HUES64 (cell line): ENCODE data around the gene TOP1.

Experiments used
- H3K27ac ChIP-seq: 2 replicates; pipeline ENCODE4 v1.7.0; 2013; ENCODE audit warnings: low read depth, low read length, inconsistent platforms
- H3K27me3 ChIP-seq: 2 replicates; pipeline ENCODE4 v1.6.1; 2013; ENCODE audit warnings: mild to moderate bottlenecking, low read length; ENCODE audit not compliant: insufficient read depth
- H3K36me3 ChIP-seq: 2 replicates; pipeline ENCODE4 v1.6.1; 2013; ENCODE audit warnings: mild to moderate bottlenecking, low read length; ENCODE audit not compliant: insufficient read depth
- H3K4me1 ChIP-seq: 2 replicates; pipeline ENCODE4 v1.6.1; 2013; ENCODE audit warnings: mild to moderate bottlenecking, low read length, moderate library complexity; ENCODE audit not compliant: insufficient read depth
- H3K4me3 ChIP-seq: 2 replicates; pipeline ENCODE4 v1.5.1; 2013; ENCODE audit warnings: mild to moderate bottlenecking, low read length, moderate library complexity
- H3K9ac ChIP-seq: 2 replicates; pipeline ENCODE4 v1.6.1; 2013; ENCODE audit warnings: mild to moderate bottlenecking, low read depth, low read length
- H3K9me3 ChIP-seq: 2 replicates; pipeline ENCODE4 v1.6.1; 2013; ENCODE audit warnings: low read depth, low read length; ENCODE audit not compliant: insufficient read depth
- WGBS: fragments of 150-250, 120-280 bp; methylation state at CpG from one replicate; pipeline ENCODE4 v1.1.7; 2013; ENCODE audit warnings: missing lambda C conversion rate; 5-methylcytosine and 5-hydroxymethylcytosine counted together

Gene TOP1

DNA sequence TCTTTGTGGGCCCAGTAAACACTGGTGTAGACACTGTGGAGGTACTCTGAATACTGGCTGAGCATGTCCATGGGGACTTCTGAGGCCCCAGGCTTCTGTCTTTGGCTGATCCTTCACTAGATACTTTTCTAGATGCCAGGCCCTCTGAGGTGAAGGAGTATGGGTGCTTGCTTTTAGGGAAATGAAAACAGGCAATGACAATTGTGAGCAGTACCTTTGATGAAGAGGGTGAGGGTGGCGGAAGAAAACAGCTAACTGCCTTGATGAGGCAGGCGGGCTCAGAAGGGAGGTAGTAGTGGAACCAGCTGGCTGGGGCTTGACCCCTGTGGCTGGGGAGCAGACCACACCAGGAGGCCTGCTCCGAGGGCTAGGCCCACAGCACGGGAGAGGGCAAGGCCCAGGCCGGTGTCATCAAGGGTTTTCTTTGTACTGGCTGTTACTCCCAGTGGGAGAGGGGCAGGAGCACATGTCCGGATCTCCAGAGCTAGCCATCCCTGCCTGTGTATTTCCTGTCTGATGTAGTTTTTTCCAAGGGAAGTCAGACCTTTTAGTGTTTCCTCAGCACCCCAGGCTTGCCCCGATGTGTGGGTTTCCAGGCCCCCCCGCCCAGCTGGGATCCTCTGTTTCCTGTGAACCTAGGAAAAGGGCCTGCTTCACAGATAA lies 112.7 kb downstream of the TOP1 start:
- peaks cover 1% of the 10 kb centered on the region; the same call in 1 of the 2 replicates for H3K27me3 ChIP-seq
- H3K4me3 ChIP-seq, result no peak overlapping the region
- peak overlapping the region; percentile 23; the same call in 1 of the 2 replicates for H3K9ac ChIP-seq
- H3K4me1 ChIP-seq, result peaks cover 39% of the 10 kb centered on the region
- peaks cover 21% of the 10 kb centered on the region for H3K36me3 ChIP-seq
- no peaks in the 10 kb centered on the region for H3K9me3 ChIP-seq
- 76% methylated on average over 8 of the region's 8 CpGs for WGBS
- H3K27ac ChIP-seq, result peak overlapping the region; percentile 10; the same call in 1 of the 2 replicates

DNA sequence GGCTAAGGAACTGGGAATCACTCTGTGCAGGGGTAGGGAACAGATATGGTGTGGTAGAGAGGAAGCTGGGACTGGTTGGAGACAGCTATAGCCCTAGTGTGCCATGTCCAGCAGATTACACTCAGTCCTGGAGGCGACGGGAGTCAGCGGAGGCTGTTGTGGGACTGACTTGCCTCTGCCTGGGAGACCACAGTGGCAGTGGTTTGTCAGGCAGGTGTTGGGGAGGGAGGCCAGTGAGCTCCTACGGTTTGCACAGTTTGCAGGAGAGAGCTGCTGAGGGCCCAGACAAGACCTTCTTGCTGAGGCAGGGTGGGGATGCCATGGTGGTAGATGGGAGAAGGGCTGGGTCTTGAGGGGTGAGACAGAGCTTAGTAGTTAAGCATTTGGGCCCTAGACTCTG lies 113.6 kb downstream of the TOP1 start:
- H3K4me3 ChIP-seq, result no peak overlapping the region
- H3K9me3 ChIP-seq, result no peaks in the 10 kb centered on the region
- H3K9ac ChIP-seq, result no peak overlapping the region
- H3K4me1 ChIP-seq, result peaks cover 40% of the 10 kb centered on the region
- peaks cover 29% of the 10 kb centered on the region for H3K36me3 ChIP-seq
- H3K27ac ChIP-seq, result no peak overlapping the region
- 92% methylated on average over 4 of the region's 4 CpGs for WGBS
- H3K27me3 ChIP-seq, result no peaks in the 10 kb centered on the region

DNA sequence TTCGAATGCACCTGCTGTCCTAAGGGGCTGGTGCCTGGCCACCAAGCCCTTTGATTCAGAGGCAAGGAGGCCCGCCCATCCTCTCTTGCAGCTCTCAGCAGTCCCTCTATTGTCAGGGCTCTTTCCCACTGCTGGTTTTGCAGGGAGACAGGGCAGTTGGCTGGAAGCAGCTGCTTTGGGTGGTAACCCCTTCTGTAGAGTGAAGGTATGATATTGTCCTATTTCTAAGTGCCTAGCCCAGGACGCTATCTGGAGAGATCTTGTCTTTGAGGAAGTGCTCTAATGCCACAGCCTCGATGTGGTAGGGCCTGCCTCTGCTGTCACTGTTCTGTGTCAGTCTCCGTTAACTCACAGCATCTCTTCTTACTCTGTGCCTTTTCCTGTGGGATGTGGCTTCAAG lies 114.3 kb downstream of the TOP1 start:
- Histone ChIP-seq H3K4me3 (no peak overlapping the region), H3K4me1 (peaks cover 40% of the 10 kb centered on the region), H3K36me3 (peaks cover 30% of the 10 kb centered on the region), H3K27me3 (no peaks in the 10 kb centered on the region), H3K27ac (no peak overlapping the region), H3K9ac (no peak overlapping the region), H3K9me3 (no peaks in the 10 kb centered on the region)
- 88% methylated on average over 5 of the region's 5 CpGs for WGBS

DNA sequence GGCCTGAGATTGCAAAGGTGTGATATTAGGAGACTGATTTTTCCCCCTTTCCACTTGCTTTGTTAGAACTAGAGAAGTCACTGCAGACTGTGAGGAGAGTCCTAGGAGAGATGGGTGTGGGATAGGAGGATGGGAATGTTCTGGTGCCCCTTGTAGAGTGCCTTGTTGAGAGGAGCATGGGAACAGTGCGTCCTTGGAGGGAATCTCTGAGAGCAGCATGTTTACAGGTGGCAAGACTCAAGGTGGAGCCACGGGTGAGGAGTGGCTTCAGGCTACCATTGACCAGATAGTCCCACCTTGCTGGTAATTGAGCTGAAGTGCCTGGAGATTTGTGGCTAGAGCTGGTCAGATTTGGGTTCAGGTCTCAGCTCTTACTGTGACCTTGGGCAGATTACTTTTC lies 114.7 kb downstream of the TOP1 start:
- H3K4me1 ChIP-seq, result peaks cover 40% of the 10 kb centered on the region
- H3K27ac ChIP-seq, result no peak overlapping the region
- H3K9me3 ChIP-seq, result no peaks in the 10 kb centered on the region
- H3K36me3 ChIP-seq, result peaks cover 30% of the 10 kb centered on the region
- no peak overlapping the region for H3K4me3 ChIP-seq
- WGBS, result 89% methylated on average over 2 of the region's 2 CpGs
- no peak overlapping the region for H3K9ac ChIP-seq
- no peaks in the 10 kb centered on the region for H3K27me3 ChIP-seq

DNA sequence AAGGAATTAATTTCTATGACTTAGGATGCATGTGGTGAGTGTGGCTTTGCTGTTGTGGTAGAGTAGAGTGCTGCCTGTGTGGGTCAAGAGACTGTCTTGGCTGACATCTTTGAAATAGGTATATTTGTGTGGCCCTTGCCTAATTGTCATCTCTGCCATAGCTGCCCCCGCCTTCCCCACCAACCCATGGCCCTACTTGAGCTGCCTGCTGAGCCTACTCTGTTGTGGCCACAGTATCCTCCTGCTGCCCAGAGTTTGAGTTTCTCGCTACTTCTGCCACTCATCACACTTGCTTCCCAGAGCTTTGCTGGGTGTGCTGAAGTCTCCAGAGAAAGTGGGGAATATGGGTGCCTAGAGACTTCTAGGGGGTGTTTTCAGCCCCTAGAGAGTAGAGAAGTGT lies 116.7 kb downstream of the TOP1 start:
- no peak overlapping the region for H3K27ac ChIP-seq
- no peaks in the 10 kb centered on the region for H3K9me3 ChIP-seq
- H3K27me3 ChIP-seq, result no peaks in the 10 kb centered on the region
- 98% methylated on average over 2 of the region's 2 CpGs for WGBS
- H3K36me3 ChIP-seq, result peaks cover 21% of the 10 kb centered on the region
- H3K9ac ChIP-seq, result no peak overlapping the region
- H3K4me1 ChIP-seq, result peaks cover 22% of the 10 kb centered on the region
- H3K4me3 ChIP-seq, result no peak overlapping the region

DNA sequence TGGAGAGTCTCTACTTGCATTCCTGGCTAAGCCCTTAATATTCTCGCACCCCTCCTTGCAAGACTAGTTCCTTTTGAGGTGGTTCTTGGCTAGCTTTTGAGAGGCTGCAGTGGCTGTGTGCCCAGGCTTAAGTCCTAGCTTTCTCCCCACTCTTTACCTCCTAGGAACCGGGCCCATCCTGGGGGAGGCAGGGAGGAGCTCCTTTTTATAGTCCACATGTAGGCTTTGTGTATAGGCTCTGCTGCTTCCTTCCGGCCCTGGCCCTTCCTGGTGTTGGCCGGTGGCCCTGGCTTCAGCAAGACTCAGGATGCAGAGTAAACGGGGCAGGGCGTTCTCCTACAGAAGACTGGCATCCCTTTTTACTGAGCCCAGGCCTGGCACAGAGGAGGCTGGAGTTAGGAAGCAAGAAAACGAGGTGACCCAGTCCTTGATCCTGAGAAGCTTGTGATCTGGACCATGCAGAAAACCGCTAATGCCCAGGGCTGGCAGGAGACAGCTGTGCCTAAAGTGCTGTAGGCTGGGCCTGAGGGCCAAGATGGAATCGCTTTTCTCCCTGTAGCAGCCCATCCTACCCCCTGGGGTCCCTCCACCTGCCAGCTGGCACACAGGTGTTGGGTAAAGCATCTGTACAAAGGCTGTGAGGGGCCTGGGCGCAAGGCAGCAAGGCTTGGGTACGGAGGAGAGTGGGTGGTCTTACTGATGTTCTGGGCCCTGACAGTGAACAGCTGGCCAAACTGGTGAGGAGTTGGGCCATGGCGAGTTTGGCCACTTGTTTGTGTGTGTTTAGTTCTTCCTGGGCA lies 117.4 kb downstream of the TOP1 start:
- no peak overlapping the region for H3K4me3 ChIP-seq

DNA sequence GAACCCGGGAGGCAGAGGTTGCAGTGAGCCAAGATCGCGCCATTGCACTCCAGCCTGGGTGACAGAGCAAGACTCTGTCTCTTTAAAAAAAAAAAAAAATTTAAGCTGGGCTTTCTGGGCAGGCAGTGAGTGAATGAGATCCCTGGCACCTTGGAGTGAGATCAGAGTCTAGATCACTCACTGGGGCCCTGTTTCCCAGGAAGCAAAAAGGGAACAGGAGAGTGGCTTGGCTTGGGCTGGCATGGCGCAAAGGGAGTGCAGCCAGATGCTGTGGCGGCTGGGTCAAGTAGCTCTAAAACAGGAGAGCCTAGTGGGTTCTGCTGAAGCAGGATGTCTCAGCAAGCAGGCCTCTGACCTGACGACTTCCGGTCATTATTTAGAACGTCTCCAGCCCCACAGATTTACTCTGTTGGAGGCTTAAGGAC lies 119.2 kb downstream of the TOP1 start:
- Histone ChIP-seq H3K9me3 (no peaks in the 10 kb centered on the region), H3K4me3 (no peak overlapping the region), H3K9ac (no peak overlapping the region), H3K36me3 (peaks cover 17% of the 10 kb centered on the region; the same call in 1 of the 2 replicates), H3K4me1 (peaks cover 4% of the 10 kb centered on the region; the same call in 1 of the 2 replicates), H3K27me3 (no peaks in the 10 kb centered on the region), H3K27ac (no peak overlapping the region)
- 89% methylated on average over 8 of the region's 8 CpGs for WGBS

More for the DNA sequence above, 117.4 kb downstream of the TOP1 start:
- 94% methylated on average over 12 of the region's 12 CpGs for WGBS
- no peaks in the 10 kb centered on the region for H3K27me3 ChIP-seq
- no peaks in the 10 kb centered on the region for H3K9me3 ChIP-seq
- H3K36me3 ChIP-seq, result peaks cover 20% of the 10 kb centered on the region; the same call in 1 of the 2 replicates
- H3K27ac ChIP-seq, result no peak overlapping the region
- H3K9ac ChIP-seq, result no peak overlapping the region
- H3K4me1 ChIP-seq, result peaks cover 15% of the 10 kb centered on the region

DNA sequence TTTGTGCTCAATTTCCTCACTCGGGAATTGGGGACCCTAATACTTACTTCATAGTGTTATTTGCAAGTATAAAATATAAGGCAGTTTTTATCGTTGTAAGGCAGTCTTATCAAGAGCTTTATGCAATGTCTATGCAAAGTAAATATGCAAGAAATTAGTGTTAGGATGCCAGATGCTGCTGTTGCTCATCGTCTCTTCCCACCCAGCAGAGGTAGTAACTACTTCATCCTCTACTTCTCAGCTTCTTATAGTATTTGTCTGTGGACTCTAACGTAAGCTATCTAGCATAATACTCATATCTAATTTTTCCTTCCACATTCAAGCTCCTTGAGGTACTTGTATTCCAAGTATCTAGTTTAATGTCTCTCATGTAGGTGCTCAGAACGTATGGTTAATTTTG lies 120.3 kb downstream of the TOP1 start:
- Histone ChIP-seq H3K9me3 (no peaks in the 10 kb centered on the region), H3K36me3 (peaks cover 15% of the 10 kb centered on the region; the same call in 1 of the 2 replicates), H3K27ac (no peak overlapping the region), H3K4me1 (peaks cover 4% of the 10 kb centered on the region; the same call in 1 of the 2 replicates), H3K4me3 (no peak overlapping the region), H3K9ac (no peak overlapping the region), H3K27me3 (no peaks in the 10 kb centered on the region)
- 94% methylated on average over 5 of the region's 5 CpGs for WGBS

DNA sequence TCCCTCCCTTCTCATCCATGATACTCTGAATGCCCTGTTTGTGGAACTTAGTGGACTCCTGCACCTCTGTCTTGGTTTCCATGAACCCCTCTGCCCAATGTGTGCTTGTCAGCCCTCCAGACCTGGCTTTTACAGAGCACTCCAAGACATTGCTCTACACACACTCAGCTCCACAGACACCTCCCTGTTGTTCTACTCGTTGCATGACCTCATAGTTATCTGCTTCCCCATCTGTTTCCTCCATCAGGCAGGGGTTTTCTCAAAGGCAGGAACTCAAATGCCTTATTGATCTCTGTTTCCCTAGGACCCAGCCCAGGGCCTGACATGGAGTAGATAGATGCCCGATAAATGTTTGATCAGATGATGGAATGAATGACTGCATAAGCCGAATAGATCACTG lies 122.0 kb downstream of the TOP1 start:
- Histone ChIP-seq H3K9me3 (no peaks in the 10 kb centered on the region), H3K27ac (no peak overlapping the region), H3K27me3 (no peaks in the 10 kb centered on the region), H3K9ac (no peak overlapping the region), H3K4me3 (no peak overlapping the region), H3K36me3 (peaks cover 18% of the 10 kb centered on the region; the same call in 1 of the 2 replicates), H3K4me1 (peaks cover 15% of the 10 kb centered on the region)
- 91% methylated on average over 3 of the region's 3 CpGs for WGBS

DNA sequence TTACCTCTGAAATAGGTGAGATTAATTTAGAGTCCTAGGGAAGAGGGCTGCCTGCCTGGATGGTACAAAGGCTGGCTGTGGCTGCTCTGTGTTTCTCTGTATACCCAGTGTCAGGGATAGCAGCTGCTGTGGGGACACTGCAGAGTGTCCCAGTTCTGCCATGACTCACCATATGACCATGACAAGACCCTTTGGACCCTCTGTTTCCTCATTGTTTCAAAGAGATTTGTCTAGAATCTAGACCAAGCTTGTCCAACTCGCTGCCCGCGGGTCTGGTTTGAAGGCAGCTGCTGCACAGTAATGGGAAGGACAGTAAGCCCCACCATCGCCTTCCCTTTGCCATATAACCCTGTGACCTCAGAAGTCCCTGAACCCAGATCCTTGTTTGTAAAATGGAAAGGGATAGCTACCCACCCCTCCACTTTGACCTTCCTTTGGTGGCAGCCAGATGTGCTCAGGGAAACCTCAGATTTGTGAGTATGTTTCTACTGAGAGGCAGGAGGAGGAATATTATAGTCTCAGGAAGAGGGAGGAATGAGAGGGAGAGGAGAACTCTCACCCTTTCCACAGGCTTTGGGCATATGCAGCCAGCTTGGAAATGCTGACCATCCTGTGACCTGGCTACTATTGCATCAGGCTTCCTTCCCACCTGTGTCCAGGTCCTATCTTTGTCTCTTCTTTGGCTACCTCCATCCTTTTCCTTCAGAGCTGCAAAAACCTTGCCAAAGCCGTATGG lies 122.7 kb downstream of the TOP1 start:
- WGBS, result over 99% methylated on average over 5 of the region's 5 CpGs
- Histone ChIP-seq H3K36me3 (peaks cover 19% of the 10 kb centered on the region; the same call in 1 of the 2 replicates), H3K4me3 (no peak overlapping the region), H3K9me3 (no peaks in the 10 kb centered on the region), H3K27ac (no peak overlapping the region), H3K27me3 (no peaks in the 10 kb centered on the region), H3K4me1 (peaks cover 15% of the 10 kb centered on the region), H3K9ac (no peak overlapping the region)
